Activated naive CD4-positive, alpha-beta T cell treated with anti-CD3 and anti-CD28 coated beads, Interleukin-2, amount 10 ng/mL, durations not matched to agents 7 days and 5 days (primary cell): ENCODE measurements around the gene TMEM267.
"Not testable (repeated sequence)": the region's sequence is repeated elsewhere in the genome, so short reads cannot be mapped to it uniquely, and the experiment has no call there.

Experiments
- CTCF ChIA-PET: fragments of 350-600 bp; sonication (Branson Sonifier 250); formaldehyde crosslinking; loops from one replicate; lab custom pipeline; 2021; ENCODE audit warnings: antibody characterized with exemption; lab: Charles Lee
- DNase-seq: peaks from one replicate; pipeline ENCODE4 v3.0.0-alpha.2; 2020
- H3K27ac Mint-ChIP-seq: one replicate; pipeline ENCODE4 v1.8.0; 2021; ENCODE audit warnings: mild to moderate bottlenecking, moderate library complexity, mixed read lengths
- H3K27me3 Mint-ChIP-seq: one replicate; pipeline ENCODE4 v1.8.0; 2021; ENCODE audit warnings: mild to moderate bottlenecking, mixed read lengths
- H3K36me3 Mint-ChIP-seq: one replicate; pipeline ENCODE4 v1.8.0; 2021; ENCODE audit warnings: mixed read lengths
- H3K4me1 Mint-ChIP-seq: one replicate; pipeline ENCODE4 v1.8.0; 2021; ENCODE audit warnings: mixed read lengths
- H3K4me3 Mint-ChIP-seq: one replicate; pipeline ENCODE4 v1.8.0; 2021; ENCODE audit warnings: mild to moderate bottlenecking, moderate library complexity, mixed read lengths
- H3K9me3 Mint-ChIP-seq: one replicate; pipeline ENCODE4 v1.8.0; 2021; ENCODE audit warnings: mixed read lengths

TMEM267 gene

DNA sequence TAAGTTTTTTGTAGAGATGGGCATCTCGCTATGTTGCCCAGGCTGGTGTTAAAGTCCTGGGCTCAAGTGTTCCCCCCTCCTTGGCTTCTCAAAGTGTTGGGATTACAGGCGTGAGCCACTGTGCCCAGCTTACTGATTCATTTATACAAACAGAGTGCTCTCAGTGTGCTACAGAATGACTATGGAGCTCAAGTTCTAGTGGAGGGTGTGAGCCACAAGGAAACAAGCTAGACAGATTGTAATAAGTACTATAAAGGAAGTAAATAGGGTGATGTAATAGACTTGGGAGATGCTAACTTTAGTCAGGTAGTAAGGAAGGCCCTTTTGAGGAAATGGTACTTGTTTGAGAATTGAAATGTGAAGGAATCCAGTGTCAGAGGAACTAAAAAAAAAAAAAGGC, 1.7 kb upstream of the TMEM267 start:
- Mint-ChIP-seq H3K27me3 (peaks cover 3% of the 10 kb centered on the region), H3K27ac (peak overlapping the region; percentile 99), H3K36me3 (peaks cover 30% of the 10 kb centered on the region), H3K4me1 (peaks cover 43% of the 10 kb centered on the region), H3K4me3 (no peak overlapping the region), H3K9me3 (no peaks in the 10 kb centered on the region)
- no peak for DNase-seq
- CTCF ChIA-PET = interaction anchor here (0.7 to 2.2 kb wide), 5 partner anchors 30 to 465 kb away, joined by 3 to 15 read pairs (median 4); partner anchors contain the start of genes C5orf34 and HMGCS1

DNA sequence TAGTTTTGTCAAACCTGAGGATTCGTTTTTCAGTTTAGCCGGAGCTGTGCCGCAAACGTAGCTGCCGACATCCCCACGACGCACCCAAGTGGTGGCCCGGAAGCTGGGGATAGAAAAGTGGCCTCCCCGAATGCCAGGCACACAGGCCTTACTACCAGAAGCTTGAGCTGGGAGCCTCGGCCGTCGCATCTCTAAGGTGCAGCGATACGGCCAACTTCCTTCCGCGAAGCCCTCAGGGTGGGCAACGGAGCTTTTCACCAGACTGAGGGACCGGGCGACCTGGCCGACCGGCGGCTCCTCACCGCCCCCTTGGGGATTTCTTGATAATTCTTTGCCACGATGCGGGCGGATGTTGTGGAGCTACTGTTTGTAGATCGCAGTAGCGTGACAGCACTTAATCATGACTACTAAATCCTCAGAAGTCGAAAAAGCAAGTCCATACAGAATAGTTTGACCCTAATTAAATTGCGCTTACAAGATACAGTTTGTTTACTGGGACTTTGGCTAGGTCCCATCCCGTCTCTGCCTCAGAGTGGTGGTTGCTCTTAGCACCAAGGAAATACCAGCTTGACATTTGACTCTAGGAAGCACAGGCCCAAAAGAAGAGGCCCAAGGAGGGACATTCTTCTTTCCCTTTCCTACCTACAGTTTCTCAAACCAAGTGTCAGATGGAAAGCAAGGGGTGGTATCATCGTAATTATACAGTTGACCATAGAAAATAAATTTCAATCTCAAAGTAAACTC, 613 bp upstream of the TMEM267 start:
- H3K4me1 Mint-ChIP-seq = peaks cover 46% of the 10 kb centered on the region
- peak overlapping the region; percentile 92 for H3K4me3 Mint-ChIP-seq
- DNase-seq = peak; percentile 91
- H3K36me3 Mint-ChIP-seq = peaks cover 27% of the 10 kb centered on the region
- H3K27me3 Mint-ChIP-seq = peaks cover 3% of the 10 kb centered on the region
- peak overlapping the region; percentile 99 for H3K27ac Mint-ChIP-seq
- CTCF ChIA-PET = interaction anchor here (0.6 to 2.2 kb wide), 23 partner anchors 15 to 443 kb away, joined by 3 to 19 read pairs (median 4); partner anchors contain the start of genes C5orf34 and HMGCS1
- no peaks in the 10 kb centered on the region for H3K9me3 Mint-ChIP-seq

DNA sequence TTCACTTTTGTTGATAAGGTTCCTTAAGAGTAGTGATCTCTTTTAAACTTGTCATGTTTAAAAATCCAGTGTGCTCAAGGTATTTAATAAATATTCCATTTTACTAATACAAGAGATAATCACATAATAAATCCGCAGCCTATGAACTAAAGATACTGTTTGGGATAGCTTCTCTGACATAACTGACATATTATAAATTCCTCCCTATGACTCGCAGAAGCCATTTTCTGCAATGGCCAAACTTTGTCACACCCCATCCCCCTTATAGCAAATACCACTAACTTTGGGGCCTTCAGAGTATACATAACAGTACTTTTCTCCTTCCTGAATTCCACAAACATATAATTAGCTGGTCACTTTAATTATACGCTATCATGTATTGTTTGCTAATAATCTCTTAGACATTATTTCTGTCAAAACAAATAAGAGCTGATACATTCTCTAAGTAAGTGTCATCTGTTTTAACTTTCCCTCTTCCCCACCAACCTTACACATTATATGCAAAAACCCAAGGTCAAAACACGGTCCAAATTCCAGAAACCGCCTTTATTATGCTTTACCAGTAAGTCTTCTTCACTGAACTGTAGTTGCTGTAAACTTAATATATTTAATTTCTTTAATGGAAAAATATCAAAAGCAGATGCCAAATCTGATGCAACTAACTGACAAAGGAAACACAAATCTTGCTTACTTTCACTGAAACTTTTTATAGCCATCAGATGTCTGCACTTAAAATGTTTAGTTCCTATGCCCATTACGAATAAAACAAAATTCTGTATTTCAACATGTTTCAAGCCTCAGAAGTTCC, 971 bp downstream of the TMEM267 start:
- no peak for DNase-seq
- peaks cover 19% of the 10 kb centered on the region for H3K36me3 Mint-ChIP-seq
- H3K4me3 Mint-ChIP-seq = peak overlapping the region; percentile 92
- H3K27ac Mint-ChIP-seq = peak overlapping the region; percentile 99
- H3K9me3 Mint-ChIP-seq = no peaks in the 10 kb centered on the region
- CTCF ChIA-PET = no interaction called here
- peaks cover 46% of the 10 kb centered on the region for H3K4me1 Mint-ChIP-seq
- peaks cover 3% of the 10 kb centered on the region for H3K27me3 Mint-ChIP-seq

DNA sequence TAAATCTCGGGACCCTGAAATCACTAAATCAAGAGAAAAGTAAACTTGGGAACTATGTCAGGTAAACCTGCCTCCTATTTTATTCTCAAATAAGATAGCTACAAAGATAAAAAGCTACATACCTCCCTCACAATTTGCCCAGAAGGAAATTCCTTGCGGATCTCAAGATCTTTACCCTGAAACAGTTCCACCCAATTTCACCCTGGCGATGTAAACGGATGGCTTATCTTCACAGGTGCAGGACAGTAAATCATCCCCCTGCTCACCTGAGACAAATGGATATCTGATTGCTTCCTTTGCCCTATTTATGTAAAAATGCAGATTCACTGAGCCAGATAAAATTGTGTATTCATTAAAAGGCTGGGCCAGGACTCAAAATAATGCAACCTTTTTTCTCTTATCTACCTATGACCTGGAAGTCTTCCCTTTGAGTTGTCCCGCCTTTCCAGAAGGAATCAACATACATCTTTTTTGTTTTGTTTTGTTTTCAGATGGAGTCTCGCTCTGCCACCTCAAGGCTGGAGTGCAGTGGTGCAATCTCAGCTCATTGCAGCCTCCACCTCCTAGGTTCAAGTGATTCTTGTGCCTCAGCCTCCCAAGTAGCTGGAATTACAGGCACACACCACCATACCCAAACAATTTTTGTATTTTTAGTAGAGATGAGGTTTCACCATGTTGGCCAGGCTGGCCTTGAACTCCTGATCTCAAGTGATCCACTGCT, 13.8 kb downstream of the TMEM267 start:
- Mint-ChIP-seq H3K4me3 (no peak overlapping the region), H3K36me3 (peaks cover 74% of the 10 kb centered on the region), H3K27ac (no peak overlapping the region), H3K27me3 (no peaks in the 10 kb centered on the region), H3K4me1 (no peaks in the 10 kb centered on the region), H3K9me3 (peaks cover 36% of the 10 kb centered on the region)
- CTCF ChIA-PET = no interaction called here
- no peak for DNase-seq

- DNase-seq = no peak
- Mint-ChIP-seq H3K4me3 (no peak overlapping the region), H3K4me1 (no peaks in the 10 kb centered on the region), H3K27me3 (no peaks in the 10 kb centered on the region), H3K36me3 (peaks cover 75% of the 10 kb centered on the region), H3K27ac (no peak overlapping the region), H3K9me3 (peaks cover 35% of the 10 kb centered on the region)
- CTCF ChIA-PET = no interaction called here
Observed at GRCh38 chr5:43467100-43467499, 16.6 kb downstream of the TMEM267 start.

DNA sequence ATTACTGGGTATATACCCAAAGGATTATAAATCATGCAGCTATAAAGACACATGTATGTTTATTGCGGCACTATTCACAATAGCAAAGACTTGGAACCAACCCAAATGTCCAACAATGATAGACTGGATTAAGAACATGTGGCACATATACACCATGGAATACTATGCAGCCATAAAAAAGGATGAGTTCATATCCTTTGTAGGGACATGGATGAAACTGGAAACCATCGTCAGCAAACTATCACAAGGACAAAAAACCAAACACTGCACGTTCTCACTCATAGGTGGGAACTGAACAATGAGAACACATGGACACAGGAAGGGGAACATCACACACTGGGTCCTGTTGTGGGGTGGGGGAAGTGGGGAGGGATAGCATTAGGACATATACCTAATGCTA, 18.2 kb downstream of the TMEM267 start:
- Mint-ChIP-seq H3K9me3 (peaks cover 31% of the 10 kb centered on the region), H3K36me3 (peaks cover 75% of the 10 kb centered on the region)
- H3K4me1 Mint-ChIP-seq, H3K27me3 Mint-ChIP-seq, CTCF ChIA-PET, H3K4me3 Mint-ChIP-seq, DNase-seq, H3K27ac Mint-ChIP-seq: not testable (repeated sequence)

- Mint-ChIP-seq H3K36me3 (peaks cover 53% of the 10 kb centered on the region), H3K27me3 (no peaks in the 10 kb centered on the region), H3K9me3 (peaks cover 20% of the 10 kb centered on the region), H3K4me1 (no peaks in the 10 kb centered on the region), H3K27ac (no peak overlapping the region), H3K4me3 (no peak overlapping the region)
- CTCF ChIA-PET = no interaction called here
- DNase-seq = no peak
Observed at GRCh38 chr5:43461066-43461465, 22.6 kb downstream of the TMEM267 start.

- no peak for DNase-seq
- no peaks in the 10 kb centered on the region for H3K4me1 Mint-ChIP-seq
- no peaks in the 10 kb centered on the region for H3K27me3 Mint-ChIP-seq
- peaks cover 12% of the 10 kb centered on the region for H3K9me3 Mint-ChIP-seq
- no peak overlapping the region for H3K27ac Mint-ChIP-seq
- H3K36me3 Mint-ChIP-seq = peaks cover 38% of the 10 kb centered on the region
- CTCF ChIA-PET = no interaction called here
- no peak overlapping the region for H3K4me3 Mint-ChIP-seq
Observed at GRCh38 chr5:43456556-43456955, 27.1 kb downstream of the TMEM267 start.

- Mint-ChIP-seq H3K36me3 (peaks cover 26% of the 10 kb centered on the region), H3K9me3 (peaks cover 46% of the 10 kb centered on the region)
- not testable (repeated sequence) for H3K27ac Mint-ChIP-seq
Observed at GRCh38 chr5:43441575-43441974, 42.1 kb downstream of the TMEM267 start.

GRCh38 chr5:43437062-43437660, 46.5 kb downstream of the TMEM267 start:
- peaks cover 5% of the 10 kb centered on the region for H3K27me3 Mint-ChIP-seq
- H3K4me3 Mint-ChIP-seq = no peak overlapping the region
- H3K36me3 Mint-ChIP-seq = peaks cover 2% of the 10 kb centered on the region
- peaks cover 31% of the 10 kb centered on the region for H3K9me3 Mint-ChIP-seq
- CTCF ChIA-PET = no interaction called here
- no peak for DNase-seq
- H3K4me1 Mint-ChIP-seq = no peaks in the 10 kb centered on the region
- no peak overlapping the region for H3K27ac Mint-ChIP-seq

More at GRCh38 chr5:43441575-43441974, 42.1 kb downstream of the TMEM267 start:
- H3K27me3 Mint-ChIP-seq, CTCF ChIA-PET, DNase-seq, H3K4me1 Mint-ChIP-seq, H3K4me3 Mint-ChIP-seq: not testable (repeated sequence)

DNA sequence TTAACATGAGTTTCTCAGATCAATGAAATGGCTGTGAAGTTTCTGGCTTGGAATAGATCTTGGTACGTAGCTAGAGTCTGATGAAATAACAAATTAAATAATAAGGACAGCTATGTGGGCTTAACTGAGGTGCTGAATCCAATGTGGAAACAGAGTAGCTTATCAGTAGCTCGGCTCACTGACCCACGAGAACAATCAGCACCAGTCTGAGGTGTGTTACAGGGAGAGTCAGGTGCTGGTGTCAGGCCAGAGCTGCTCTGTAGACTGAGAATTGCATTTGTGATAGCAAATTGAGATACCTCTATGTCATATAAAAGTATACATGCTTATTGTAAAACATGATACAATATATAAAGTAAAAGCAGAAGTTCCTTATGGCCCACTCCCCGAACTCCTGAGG, 50.3 kb downstream of the TMEM267 start:
- H3K9me3 Mint-ChIP-seq = peaks cover 5% of the 10 kb centered on the region

DNA sequence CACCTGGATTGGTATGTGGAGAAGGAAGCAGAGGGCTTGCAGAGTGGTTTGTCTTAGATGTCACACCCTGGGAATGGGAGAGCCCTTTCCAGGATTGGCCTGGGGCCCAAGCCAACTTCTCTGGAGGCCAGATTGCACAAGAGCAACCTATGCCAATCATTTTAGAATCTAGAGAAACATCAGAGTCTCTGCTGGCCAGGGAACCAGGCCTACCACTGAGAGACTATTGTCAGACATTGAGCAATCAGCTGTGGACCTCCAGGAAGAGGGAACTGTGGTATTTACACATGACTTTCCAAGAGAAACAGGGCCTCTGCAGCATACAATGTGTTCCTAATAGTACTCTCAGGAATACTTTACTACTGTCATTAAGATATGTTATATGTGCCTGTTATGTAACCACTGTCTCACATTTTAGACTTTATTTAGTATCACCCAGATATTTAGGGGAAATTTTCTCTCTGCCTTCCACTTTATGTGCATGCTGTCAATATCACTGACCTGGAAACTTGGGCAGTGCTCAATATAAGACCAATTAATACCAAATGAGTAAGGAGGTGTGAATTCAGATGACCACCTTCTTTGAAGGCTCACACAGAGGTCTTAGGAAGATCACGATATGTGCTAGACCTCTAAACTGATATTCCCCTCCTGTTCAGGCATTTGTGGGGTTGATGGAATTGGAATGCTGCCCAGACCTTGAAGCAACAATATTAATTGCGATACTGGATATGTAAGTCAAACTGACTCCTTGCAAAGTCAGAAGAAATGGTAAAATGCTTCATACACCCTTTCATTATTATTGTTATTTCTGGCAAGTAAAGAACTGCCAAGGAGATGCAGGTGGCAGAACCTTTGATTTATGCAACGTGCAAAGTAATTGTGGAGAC, 50.9 kb downstream of the TMEM267 start:
- Mint-ChIP-seq H3K9me3 (no peaks in the 10 kb centered on the region), H3K27ac (no peak overlapping the region), H3K4me1 (no peaks in the 10 kb centered on the region), H3K36me3 (no peaks in the 10 kb centered on the region), H3K27me3 (no peaks in the 10 kb centered on the region), H3K4me3 (no peak overlapping the region)
- CTCF ChIA-PET = no interaction called here
- no peak for DNase-seq

More for the DNA sequence above, 50.3 kb downstream of the TMEM267 start:
- H3K36me3 Mint-ChIP-seq = no peaks in the 10 kb centered on the region
- no peak overlapping the region for H3K27ac Mint-ChIP-seq
- no peaks in the 10 kb centered on the region for H3K27me3 Mint-ChIP-seq
- CTCF ChIA-PET = no interaction called here
- no peaks in the 10 kb centered on the region for H3K4me1 Mint-ChIP-seq
- no peak overlapping the region for H3K4me3 Mint-ChIP-seq
- DNase-seq = no peak

- CTCF ChIA-PET = no interaction called here
- DNase-seq = no peak
- Mint-ChIP-seq H3K4me3 (no peak overlapping the region), H3K27me3 (no peaks in the 10 kb centered on the region), H3K27ac (no peak overlapping the region), H3K4me1 (no peaks in the 10 kb centered on the region), H3K9me3 (no peaks in the 10 kb centered on the region), H3K36me3 (no peaks in the 10 kb centered on the region)
Observed at GRCh38 chr5:43429706-43430105, 54.0 kb downstream of the TMEM267 start.
